HepG2 (cell line): ENCODE results near the gene OAT. TPM values are rescaled to one million over a fixed set of nuclear protein-coding genes. Genes with fewer than 3 reads are reported as not detected.

Experiments
- DNMT3B ChIP-seq: conservative IDR thresholded peaks from 2 replicates; pipeline ENCODE4 v1.6.1; 2016; ENCODE audit warnings: missing biosample characterization, control low read depth
- IKZF5 ChIP-seq: IDR thresholded peaks from 2 replicates; pipeline ENCODE4 v1.6.1; 2018; ENCODE audit warnings: missing genetic modification reagents, mild to moderate bottlenecking, missing compliant biosample characterization
- KLF11 ChIP-seq: IDR thresholded peaks from 2 replicates; pipeline ENCODE4 v1.6.1; 2016; ENCODE audit warnings: missing compliant biosample characterization
- RFX5 ChIP-seq: IDR thresholded peaks from 2 replicates; pipeline ENCODE4 v1.6.1; 2011; ENCODE audit warnings: low read depth, low read length, improper control_type of control experiment
- SMYD3 ChIP-seq: sonication (generic); formaldehyde crosslinking; IDR thresholded peaks from 2 replicates; pipeline ENCODE4 v1.8.1; 2023; ENCODE audit warnings: mild to moderate bottlenecking, missing genetic modification reagents
- SUZ12 ChIP-seq: fragments of 150-350 bp; IDR thresholded peaks from 2 replicates; pipeline ENCODE4 v1.6.1; 2014; ENCODE audit warnings: low read depth, low read length
- TCF12 ChIP-seq, 2 experiments: fragments of 450-650 bp in 1 of 2; sonication (generic) in 1 of 2; formaldehyde crosslinking in 1 of 2; IDR thresholded peaks; 2 replicates each; pipeline versions ENCODE4 v1.6.1 to v1.8.0; 2017 to 2022; ENCODE audit warnings: antibody characterized with exemption in 1 of 2, mild to moderate bottlenecking in 1 of 2, missing genetic modification reagents in 1 of 2, moderate library complexity in 1 of 2
- UBTF ChIP-seq: sonication (generic); formaldehyde crosslinking; IDR thresholded peaks from 2 replicates; pipeline ENCODE4 v1.4.0; 2020; ENCODE audit warnings: mild to moderate bottlenecking, missing genetic modification reagents
- ZBTB21 ChIP-seq: sonication (generic); formaldehyde crosslinking; IDR thresholded peaks from 2 replicates; pipeline ENCODE4 v1.4.0; 2020; ENCODE audit warnings: missing genetic modification reagents
- ZBTB44 ChIP-seq: sonication (generic); formaldehyde crosslinking; IDR thresholded peaks from 2 replicates; pipeline ENCODE4 v1.4.0; 2020; ENCODE audit warnings: missing genetic modification reagents
- ZBTB8A ChIP-seq: sonication (generic); formaldehyde crosslinking; IDR thresholded peaks from 2 replicates; pipeline ENCODE4 v1.4.0; 2020; ENCODE audit warnings: mild to moderate bottlenecking, low read depth, missing genetic modification reagents, borderline replicate concordance
- ZC3H13 ChIP-seq: sonication (generic); formaldehyde crosslinking; IDR thresholded peaks from 2 replicates; pipeline ENCODE4 v1.8.1; 2023; ENCODE audit warnings: mild to moderate bottlenecking, missing genetic modification reagents, moderate library complexity
- ZNF230 ChIP-seq: sonication (generic); formaldehyde crosslinking; IDR thresholded peaks from 2 replicates; pipeline ENCODE4 v1.4.0; 2020; ENCODE audit warnings: mild to moderate bottlenecking, missing genetic modification reagents
- ZNF260 ChIP-seq: sonication (generic); formaldehyde crosslinking; IDR thresholded peaks from 2 replicates; pipeline ENCODE4 v1.4.0; 2020; ENCODE audit warnings: missing genetic modification reagents, low read depth, mild to moderate bottlenecking, borderline replicate concordance
- ZNF329 ChIP-seq: sonication (generic); formaldehyde crosslinking; IDR thresholded peaks from 2 replicates; pipeline ENCODE4 v1.9.0; 2021; ENCODE audit warnings: low read depth, mild to moderate bottlenecking, missing genetic modification reagents
- ZNF546 ChIP-seq: sonication (generic); formaldehyde crosslinking; conservative IDR thresholded peaks from 2 replicates; pipeline ENCODE4 v1.8.1; 2023; ENCODE audit warnings: mild to moderate bottlenecking, missing genetic modification reagents
- polyA plus RNA-seq, 8 experiments: library from polyadenylated mRNA; depleted of rRNA in 3 of 8; stranded (reverse) in 7 of 8; unstranded in 1 of 8; fragments of >200 nt; fragmentation: Illumina TruSeq in 4 of 8; extraction: Trizol in 4 of 8; gene quantifications; 2 replicates each; pipeline versions ENCODE4 v1.2.1 to v1.2.3, GENCODE V29; 2011 to 2016; ENCODE audit warnings: low read depth in 4 of 8, missing spikeins in 1 of 8, mixed read lengths in 1 of 8; ENCODE audit not compliant: insufficient read depth in 1 of 8
- total RNA-seq, 5 experiments: library from RNA; depleted of rRNA; stranded (reverse); fragments of >200 nt; fragmentation: Illumina TruSeq; extraction: Trizol; gene quantifications; 2 replicates each; pipeline ENCODE4 v1.2.3, GENCODE V29; 2016; ENCODE audit warnings: low read depth in 1 of 5
- TF ChIP-seq, protein P1 (sequence below): sonication (generic); formaldehyde crosslinking; IDR thresholded peaks from 2 replicates; pipeline ENCODE4 v1.9.0; 2021; ENCODE audit warnings: missing genetic modification reagents, borderline replicate concordance
- TF ChIP-seq, protein P2 (sequence below): sonication (generic); formaldehyde crosslinking; IDR thresholded peaks from 2 replicates; pipeline ENCODE4; 2020; ENCODE audit warnings: missing genetic modification reagents, mild to moderate bottlenecking, borderline replicate concordance

Gene OAT
- total and polyA plus RNA-seq, 2 of the 13 experiments (the other 11 are each of a cell fraction or from before 2014, with no cell fraction given) = 87.8 to 96.7 TPM

DNA sequence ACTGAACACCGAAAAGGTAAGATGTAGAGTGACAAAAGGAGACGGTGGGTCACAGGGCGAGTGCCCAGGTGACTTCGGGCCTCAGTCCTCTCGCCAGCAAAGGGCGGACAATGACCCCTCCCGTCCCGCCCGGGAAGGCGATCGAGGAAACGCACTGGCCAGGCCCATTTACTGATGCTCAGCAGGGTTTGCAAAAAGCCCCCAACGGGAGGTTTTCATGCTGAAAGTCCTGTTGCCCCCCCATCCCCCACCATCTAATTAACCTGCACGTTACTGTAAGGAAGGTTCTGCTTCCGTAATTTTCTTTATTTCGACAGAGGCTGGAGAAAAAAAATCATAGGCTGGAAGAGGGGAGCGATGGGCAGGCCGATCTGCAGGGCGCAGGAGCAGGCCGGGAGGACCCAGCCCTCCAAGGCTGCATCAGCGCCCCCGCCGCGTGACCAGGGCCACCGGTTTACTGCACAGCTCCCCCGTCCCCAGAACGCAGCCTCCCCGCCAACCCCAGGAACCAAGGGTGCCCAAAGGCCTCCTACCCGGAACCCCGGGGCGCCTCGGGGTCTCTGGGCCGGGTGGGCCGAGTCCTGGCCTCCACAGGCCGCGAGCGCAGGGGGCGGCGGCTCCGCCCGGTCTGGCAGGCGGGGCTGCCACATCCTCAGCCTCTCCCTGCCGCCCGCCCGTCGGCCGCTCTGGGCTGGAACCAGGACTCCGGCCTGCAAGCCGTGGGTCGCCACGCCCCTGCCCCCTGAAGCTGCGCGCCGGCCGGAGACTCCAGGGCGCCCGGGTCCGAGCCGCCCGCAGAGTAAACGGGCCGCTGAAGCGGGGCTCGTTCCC is 613 bp downstream of the OAT start (continued):
- no peak for TF ChIP-seq SUZ12
- TF ChIP-seq, protein P1, sequence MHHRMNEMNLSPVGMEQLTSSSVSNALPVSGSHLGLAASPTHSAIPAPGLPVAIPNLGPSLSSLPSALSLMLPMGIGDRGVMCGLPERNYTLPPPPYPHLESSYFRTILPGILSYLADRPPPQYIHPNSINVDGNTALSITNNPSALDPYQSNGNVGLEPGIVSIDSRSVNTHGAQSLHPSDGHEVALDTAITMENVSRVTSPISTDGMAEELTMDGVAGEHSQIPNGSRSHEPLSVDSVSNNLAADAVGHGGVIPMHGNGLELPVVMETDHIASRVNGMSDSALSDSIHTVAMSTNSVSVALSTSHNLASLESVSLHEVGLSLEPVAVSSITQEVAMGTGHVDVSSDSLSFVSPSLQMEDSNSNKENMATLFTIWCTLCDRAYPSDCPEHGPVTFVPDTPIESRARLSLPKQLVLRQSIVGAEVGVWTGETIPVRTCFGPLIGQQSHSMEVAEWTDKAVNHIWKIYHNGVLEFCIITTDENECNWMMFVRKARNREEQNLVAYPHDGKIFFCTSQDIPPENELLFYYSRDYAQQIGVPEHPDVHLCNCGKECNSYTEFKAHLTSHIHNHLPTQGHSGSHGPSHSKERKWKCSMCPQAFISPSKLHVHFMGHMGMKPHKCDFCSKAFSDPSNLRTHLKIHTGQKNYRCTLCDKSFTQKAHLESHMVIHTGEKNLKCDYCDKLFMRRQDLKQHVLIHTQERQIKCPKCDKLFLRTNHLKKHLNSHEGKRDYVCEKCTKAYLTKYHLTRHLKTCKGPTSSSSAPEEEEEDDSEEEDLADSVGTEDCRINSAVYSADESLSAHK = no peak
- 0 out of 2 replicates have a peak, but pooled peaks have one; percentile 9 for TF ChIP-seq ZNF546
- no peak for TF ChIP-seq ZNF230
- no peak for TF ChIP-seq DNMT3B (CRISPR knock-in tag)
- TF ChIP-seq UBTF = 0 out of 2 replicates have a peak, but pooled peaks have one; percentile 34
- no peak for TF ChIP-seq TCF12 (IDR thresholded peaks at IDR 0.05)
- TF ChIP-seq TCF12 (CRISPR knock-in tag; IDR thresholded peaks at IDR 0.05) = no peak
- TF ChIP-seq ZC3H13 = no peak
- TF ChIP-seq SMYD3 (CRISPR knock-in tag) = no peak
- TF ChIP-seq, protein P2, sequence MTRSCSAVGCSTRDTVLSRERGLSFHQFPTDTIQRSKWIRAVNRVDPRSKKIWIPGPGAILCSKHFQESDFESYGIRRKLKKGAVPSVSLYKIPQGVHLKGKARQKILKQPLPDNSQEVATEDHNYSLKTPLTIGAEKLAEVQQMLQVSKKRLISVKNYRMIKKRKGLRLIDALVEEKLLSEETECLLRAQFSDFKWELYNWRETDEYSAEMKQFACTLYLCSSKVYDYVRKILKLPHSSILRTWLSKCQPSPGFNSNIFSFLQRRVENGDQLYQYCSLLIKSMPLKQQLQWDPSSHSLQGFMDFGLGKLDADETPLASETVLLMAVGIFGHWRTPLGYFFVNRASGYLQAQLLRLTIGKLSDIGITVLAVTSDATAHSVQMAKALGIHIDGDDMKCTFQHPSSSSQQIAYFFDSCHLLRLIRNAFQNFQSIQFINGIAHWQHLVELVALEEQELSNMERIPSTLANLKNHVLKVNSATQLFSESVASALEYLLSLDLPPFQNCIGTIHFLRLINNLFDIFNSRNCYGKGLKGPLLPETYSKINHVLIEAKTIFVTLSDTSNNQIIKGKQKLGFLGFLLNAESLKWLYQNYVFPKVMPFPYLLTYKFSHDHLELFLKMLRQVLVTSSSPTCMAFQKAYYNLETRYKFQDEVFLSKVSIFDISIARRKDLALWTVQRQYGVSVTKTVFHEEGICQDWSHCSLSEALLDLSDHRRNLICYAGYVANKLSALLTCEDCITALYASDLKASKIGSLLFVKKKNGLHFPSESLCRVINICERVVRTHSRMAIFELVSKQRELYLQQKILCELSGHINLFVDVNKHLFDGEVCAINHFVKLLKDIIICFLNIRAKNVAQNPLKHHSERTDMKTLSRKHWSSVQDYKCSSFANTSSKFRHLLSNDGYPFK (CRISPR knock-in tag) = no peak
- no peak for TF ChIP-seq ZBTB21
- TF ChIP-seq KLF11 (CRISPR knock-in tag) = no peak
- TF ChIP-seq ZBTB44 (CRISPR knock-in tag) = no peak
- TF ChIP-seq ZNF260 (CRISPR knock-in tag) = no peak
- TF ChIP-seq ZNF329 = no peak; the same call in 1 of the 2 replicates
- TF ChIP-seq IKZF5 = no peak
- TF ChIP-seq ZBTB8A (CRISPR knock-in tag) = no peak; the same call in 1 of the 2 replicates
- no peak for TF ChIP-seq RFX5
